Astrocyte (in vitro differentiated cells and primary cell): ENCODE measurements around the gene MTX3.

Source experiments
- CTCF ChIP-seq: IDR thresholded peaks from 2 replicates; pipeline ENCODE4 v1.5.1; 2011; ENCODE audit warnings: low read depth, mild to moderate bottlenecking, inconsistent platforms, low read length, moderate library complexity; ENCODE audit not compliant: insufficient read depth
- EZH2 ChIP-seq: IDR thresholded peaks from 2 replicates; pipeline ENCODE4 v1.6.1; 2012; ENCODE audit warnings: mild to moderate bottlenecking, low read length, inconsistent platforms; ENCODE audit not compliant: insufficient read depth

- TF ChIP-seq CTCF: no peak
- no peak for TF ChIP-seq EZH2
These were observed 19.9 kb downstream of the MTX3 start for GRCh38 chr5:79971156-79971555.
